ENCODE data around the gene SSC5D.
A peak's percentile ranks its signal among the peaks of the same experiment; 100 is the strongest.

Gene SSC5D

GRCh38 chr19:55544014-55544413 is 55.8 kb downstream of the SSC5D start:
- TF ChIP-seq CTCF (conservative IDR thresholded peaks at IDR 0.05; ENCODE audit: low read depth), result no peak
- H3K27ac ChIP-seq, result no peak overlapping the region
- ChIA-PET POLR2A (ENCODE audit: low non-redundant PET) (no interaction called here), CTCF (interaction anchor here (0.6 kb wide), 1 partner anchor 90 kb away, joined by 5 read pairs; no protein-coding TSS in a partner anchor)
- no peak for DNase-seq (ENCODE audit: low spot score)

- no peak for DNase-seq (ENCODE audit: low spot score)
- H3K27ac ChIP-seq, result no peak overlapping the region
- CTCF ChIA-PET, result no interaction called here
- no peak for TF ChIP-seq CTCF (conservative IDR thresholded peaks at IDR 0.05; ENCODE audit: low read depth)
- POLR2A ChIA-PET (ENCODE audit: low non-redundant PET), result no interaction called here
These were observed 56.7 kb downstream of the SSC5D start for GRCh38 chr19:55544776-55545439.

GRCh38 chr19:55545443-55545842 is 57.2 kb downstream of the SSC5D start, which contains the start of gene SBK3:
Gene SBK3 (minus strand): TSS chr19:55545543. CDS start chr19:55545543, 0 bp downstream.
- ChIA-PET CTCF (no interaction called here), POLR2A (ENCODE audit: low non-redundant PET) (no interaction called here)
- no peak within 1 kb of the TSS for H3K27ac ChIP-seq
- TF ChIP-seq CTCF (conservative IDR thresholded peaks at IDR 0.05; ENCODE audit: low read depth), result no peak
- DNase-seq (ENCODE audit: low spot score), result no peak

GRCh38 chr19:55546011-55546410 is 57.8 kb downstream of the SSC5D start:
- CTCF ChIA-PET, result no interaction called here
- POLR2A ChIA-PET (ENCODE audit: low non-redundant PET), result no interaction called here
- no peak for TF ChIP-seq CTCF (conservative IDR thresholded peaks at IDR 0.05; ENCODE audit: low read depth)
- DNase-seq (ENCODE audit: low spot score), result no peak
- no peak overlapping the region for H3K27ac ChIP-seq

- no peak for TF ChIP-seq CTCF (conservative IDR thresholded peaks at IDR 0.05; ENCODE audit: low read depth)
- H3K27ac ChIP-seq, result peak overlapping the region; percentile 5; the same call in 1 of the 2 replicates
- ChIA-PET CTCF (no interaction called here), POLR2A (ENCODE audit: low non-redundant PET) (interaction anchor here (0.5 to 0.8 kb wide), 3 partner anchors 15 to 58 kb away, joined by 3 to 5 read pairs (median 4); partner anchors contain the start of gene ZNF524)
- DNase-seq (ENCODE audit: low spot score), result no peak
These were observed 58.8 kb downstream of the SSC5D start for GRCh38 chr19:55546822-55547614.

GRCh38 chr19:55549500-55550320 is 61.5 kb downstream of the SSC5D start:
- no peak for TF ChIP-seq CTCF (conservative IDR thresholded peaks at IDR 0.05; ENCODE audit: low read depth)
- peak overlapping the region; percentile 54 for H3K27ac ChIP-seq
- DNase-seq (ENCODE audit: low spot score), result peak; percentile 76
- CTCF ChIA-PET, result interaction anchor here (0.6 kb wide), 3 partner anchors 20 to 1157 kb away, joined by 3 to 4 read pairs (median 3); no protein-coding TSS in a partner anchor
- POLR2A ChIA-PET (ENCODE audit: low non-redundant PET), result interaction anchor here (0.6 kb wide), 1 partner anchor 31 kb away, joined by 3 read pairs; no protein-coding TSS in a partner anchor

Measured in RWPE1 (cell line).